NCI-H82 treated with DMSO at 0.1 percent for 48 hours (cell line): ENCODE data around the gene NUCB1.
"Not testable (repeated sequence)": the region's sequence is repeated elsewhere in the genome, so short reads cannot be mapped to it uniquely, and the experiment has no call there.

Source experiments
- DNase-seq: peaks from one replicate; lab custom pipeline; 2025; ENCODE audit not compliant: unreplicated experiment; lab: John Stamatoyannopoulos, UW

Gene NUCB1

DNA sequence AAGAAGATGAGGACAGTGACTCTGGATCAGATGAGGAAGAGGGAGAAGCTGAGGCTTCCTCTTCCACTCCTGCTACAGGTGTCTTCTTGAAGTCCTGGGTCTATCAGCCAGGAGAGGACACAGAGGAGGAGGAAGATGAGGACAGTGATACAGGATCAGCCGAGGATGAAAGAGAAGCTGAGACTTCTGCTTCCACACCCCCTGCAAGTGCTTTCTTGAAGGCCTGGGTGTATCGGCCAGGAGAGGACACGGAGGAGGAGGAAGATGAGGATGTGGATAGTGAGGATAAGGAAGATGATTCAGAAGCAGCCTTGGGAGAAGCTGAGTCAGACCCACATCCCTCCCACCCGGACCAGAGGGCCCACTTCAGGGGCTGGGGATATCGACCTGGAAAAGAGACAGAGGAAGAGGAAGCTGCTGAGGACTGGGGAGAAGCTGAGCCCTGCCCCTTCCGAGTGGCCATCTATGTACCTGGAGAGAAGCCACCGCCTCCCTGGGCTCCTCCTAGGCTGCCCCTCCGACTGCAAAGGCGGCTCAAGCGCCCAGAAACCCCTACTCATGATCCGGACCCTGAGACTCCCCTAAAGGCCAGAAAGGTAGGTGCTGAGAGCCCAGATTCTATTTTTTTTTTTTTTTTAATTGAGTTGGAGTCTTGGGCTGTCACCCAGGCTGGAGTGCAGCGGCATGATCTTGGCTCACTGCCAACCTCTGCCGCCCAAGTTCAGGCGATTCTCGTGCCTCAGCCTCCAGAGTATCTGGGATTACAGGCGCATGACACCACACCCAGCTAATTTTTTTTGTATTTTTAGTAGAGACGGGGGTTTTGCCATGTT, 25.6 kb upstream of the NUCB1 start:
- no peak for DNase-seq

DNA sequence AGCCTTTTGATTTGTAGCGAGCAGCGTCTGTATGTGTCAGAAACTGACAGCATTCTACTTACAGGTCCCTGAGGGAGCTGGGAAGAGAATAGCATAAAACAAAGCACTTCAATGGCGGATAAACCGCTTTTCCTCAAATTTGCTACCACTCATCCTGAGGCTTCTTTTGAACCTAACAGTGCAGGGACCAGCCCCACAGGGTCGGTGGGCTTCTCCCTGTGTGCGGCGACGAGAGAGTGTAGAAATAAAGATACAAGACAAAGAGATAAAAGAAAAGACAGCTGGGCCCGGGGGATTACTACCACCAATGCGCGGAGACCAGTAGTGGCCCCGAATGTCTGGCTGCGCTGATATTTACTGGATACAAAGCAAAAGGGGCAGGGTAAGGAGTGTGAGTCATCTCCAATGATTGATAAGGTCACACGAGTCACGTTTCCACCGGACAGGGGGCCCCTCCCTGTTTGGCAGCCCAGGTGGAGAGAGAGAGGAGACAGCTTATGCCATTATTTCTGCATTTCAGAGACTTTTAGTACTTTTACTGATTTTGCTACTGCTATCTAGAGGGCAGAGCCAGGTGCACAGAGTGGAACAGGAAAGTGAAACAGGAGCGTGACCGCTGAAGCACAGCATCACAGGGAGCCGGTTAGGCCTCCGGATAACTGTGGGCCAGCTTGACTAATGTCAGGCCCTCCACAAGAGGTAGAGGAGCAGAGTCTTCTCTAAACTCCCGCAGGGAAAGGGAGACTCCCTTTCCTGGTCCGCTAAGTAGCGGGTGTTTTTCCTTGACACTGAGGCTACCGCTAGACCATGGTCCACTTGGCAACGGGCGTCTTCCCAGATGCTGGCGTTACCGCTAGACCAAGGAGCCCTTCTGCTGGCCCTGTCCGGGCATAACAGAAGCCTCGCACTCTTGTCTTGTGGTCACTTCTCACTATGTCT, 23.8 kb upstream of the NUCB1 start:
- peak; percentile 15 for DNase-seq

GRCh38 chr19:48877855-48878195, 22.3 kb upstream of the NUCB1 start:
- DNase-seq = no peak

DNA sequence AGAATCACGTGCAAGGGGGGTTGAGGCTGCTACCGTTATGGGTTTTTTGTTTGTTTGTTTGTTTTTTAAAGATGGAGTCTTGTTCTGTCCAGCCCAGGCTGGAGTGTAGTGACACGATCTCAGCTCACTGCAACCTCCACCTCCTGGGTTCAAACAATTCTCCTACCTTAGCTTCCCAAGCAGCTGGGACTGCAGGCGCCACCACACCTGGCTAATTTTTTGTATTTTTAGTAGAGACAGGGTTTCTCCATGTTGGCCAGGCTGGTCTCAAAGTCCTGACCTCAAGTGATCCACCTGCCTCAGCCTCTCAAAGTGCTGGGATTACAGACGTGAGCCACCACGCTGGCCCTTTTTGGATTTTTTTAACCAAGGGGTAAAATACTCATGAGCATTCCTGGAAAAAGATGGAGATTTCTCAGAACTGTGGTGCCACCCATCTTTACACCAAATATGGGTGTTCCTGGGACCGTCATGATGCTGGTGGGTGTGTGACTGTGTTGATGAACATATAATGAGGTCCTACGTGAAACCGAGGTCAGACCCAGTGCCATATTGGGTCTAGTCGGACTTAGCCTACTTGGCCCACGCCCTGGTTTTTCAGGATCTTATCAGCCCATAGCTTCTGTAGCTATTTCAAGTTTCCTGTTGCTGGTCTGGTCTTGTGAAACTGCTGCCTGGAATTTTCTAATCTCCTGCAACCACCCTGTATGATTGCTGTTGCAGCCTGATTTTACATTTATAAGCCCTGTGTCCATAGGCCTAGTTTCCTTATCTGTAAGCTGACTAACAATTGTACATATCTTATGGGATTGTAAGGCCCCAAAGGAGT, 21.7 kb upstream of the NUCB1 start:
- no peak for DNase-seq

DNA sequence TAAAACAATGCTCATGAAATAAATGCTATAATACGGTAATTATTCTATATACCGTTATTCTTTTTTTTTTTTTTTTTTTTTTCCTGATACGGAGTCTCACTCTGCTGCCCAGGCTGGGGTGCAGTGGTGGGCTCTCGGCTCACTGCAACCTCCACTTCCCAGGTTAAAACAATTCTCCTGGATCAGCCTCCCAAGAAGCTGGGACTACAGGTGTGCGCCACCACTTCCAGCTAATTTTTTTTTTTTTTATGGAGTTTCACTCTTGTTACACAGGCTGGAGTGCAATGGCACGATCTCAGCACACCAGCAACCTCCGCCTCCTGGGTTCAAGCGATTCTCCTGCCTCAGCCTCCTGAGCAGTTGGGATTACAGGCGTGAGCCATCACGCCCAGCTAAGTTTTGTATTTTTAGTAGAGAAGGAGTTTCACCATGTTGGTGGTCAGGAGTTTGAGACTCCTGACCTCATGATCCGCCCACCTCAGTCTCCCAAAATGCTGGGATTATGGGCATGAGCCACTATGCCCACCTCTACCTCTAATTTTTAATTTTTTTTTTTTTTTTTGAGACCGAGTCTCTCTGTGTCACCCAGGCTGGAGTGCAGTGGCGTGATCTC, 21.0 kb upstream of the NUCB1 start:
- no peak for DNase-seq

GRCh38 chr19:48879696-48880095, 20.4 kb upstream of the NUCB1 start:
- peak; percentile 39 for DNase-seq

- DNase-seq = peak; percentile 48
These were observed 18.1 kb upstream of the NUCB1 start for GRCh38 chr19:48881741-48882657.

DNA sequence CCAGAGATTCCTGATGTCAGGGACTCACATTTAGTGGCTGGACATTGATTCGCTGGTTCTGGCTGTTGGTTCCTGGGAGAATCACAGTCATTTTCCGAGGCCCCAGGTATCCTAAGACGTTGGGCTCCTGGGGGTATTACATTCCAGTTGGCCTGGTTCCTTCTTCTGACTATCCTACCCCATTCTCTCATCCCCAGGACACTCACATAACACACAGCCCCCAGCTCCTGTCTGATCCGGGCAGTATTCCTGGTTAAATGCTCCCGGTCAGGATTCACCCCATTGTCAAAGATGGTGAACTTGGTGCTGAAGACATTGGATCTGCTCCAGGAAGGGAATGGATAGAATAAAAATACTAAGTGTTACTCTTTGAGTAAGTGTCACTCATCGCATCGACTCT, 16.4 kb upstream of the NUCB1 start:
- DNase-seq = no peak

DNA sequence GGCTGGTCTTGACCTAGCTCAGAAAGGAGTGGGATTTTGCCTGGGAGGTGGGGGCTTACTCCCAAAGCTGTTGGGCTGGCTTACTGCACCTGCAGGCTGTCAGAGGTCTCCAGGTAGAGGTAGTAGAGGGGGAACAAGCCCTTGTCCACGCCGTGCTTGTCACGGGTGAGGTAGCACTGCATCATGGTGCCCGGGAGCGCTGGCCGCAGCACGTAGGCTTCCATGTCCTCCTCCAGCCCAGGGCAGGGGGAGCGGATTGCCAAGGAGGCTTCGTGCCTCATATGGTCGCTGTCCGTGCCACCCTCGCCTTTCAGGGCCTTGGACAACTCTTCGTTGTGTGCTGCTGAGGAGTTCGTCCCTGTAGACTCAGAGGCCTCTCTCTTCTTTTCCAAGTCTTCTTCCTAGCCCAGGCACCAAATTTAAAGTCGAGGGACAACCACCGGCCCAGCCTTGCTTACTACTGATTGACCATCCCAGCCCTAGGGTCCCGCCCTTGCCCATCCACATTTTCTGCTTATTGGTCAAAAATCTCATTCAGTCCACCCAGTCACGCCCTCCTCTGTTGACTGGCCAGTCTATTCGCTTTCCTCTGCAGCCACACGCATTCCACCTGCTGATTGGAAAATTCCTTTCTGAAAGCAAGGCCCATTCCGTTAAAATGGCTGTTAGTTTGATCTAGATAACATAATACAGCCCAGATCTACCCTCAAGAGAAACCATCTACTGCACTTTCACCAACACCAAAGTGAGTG, 12.1 kb upstream of the NUCB1 start:
- DNase-seq = no peak

- not testable (repeated sequence) for DNase-seq
These were observed 10.6 kb upstream of the NUCB1 start for GRCh38 chr19:48889496-48889895.

DNA sequence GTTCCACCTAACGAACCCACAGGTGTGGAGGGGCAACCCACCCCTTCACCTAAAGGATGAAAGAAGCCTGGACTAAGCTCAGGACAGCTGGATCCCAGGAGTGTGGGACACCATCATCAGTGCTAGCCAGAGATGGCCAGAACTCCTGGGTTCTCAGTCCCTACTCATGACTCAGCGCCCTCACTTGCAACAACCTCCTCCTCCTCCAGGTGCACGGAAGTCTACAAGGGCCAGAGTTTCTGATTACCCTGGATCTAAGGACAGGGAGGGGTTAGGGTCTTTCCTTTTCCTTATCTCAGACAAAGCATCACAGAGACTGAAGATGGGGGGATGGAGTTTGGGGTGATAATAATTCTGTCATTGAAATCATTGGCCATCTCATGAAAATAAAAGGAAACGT, 9.6 kb upstream of the NUCB1 start:
- no peak for DNase-seq

DNA sequence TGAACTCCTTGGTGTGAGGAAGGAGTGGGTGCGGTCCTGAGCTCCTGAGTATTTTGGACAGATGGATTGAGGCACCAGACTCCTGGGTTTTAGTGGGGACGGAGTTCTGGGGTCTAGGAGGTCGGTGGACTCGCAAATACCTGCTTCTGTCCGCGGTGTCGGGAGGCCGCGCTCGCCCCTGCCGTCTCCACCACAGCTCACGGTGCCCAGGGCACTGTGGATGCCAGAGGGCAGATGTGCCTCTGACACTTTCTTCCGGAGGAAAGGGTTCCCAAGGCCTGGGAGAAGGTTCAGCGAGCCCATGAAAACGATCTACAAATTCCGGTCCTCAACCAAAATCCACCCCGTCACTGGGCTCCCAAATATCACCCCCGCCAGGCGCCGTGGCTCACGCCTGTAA, 4.9 kb upstream of the NUCB1 start:
- no peak for DNase-seq

- no peak for DNase-seq
These were observed 3.9 kb upstream of the NUCB1 start for GRCh38 chr19:48896191-48896720.

DNA sequence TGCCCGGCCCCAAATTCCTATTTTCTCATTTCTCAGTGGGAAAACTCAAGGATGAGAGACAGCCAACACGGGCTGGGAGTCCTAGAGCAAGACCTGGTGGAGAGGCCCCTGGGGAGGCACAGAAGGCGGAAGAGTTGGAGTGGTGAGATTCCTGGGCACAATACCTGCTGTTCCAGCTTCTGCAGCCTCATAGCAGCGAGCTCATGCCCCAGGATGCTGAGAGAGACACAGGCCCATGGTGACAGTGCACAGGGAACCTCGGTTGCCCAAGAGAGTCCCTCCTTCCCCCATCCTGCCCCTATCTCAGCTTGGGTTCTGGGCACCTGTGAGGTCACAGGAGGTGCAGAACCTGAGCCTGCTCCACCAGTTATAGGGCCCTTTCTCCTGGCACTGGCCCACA, 2.9 kb upstream of the NUCB1 start:
- no peak for DNase-seq

DNA sequence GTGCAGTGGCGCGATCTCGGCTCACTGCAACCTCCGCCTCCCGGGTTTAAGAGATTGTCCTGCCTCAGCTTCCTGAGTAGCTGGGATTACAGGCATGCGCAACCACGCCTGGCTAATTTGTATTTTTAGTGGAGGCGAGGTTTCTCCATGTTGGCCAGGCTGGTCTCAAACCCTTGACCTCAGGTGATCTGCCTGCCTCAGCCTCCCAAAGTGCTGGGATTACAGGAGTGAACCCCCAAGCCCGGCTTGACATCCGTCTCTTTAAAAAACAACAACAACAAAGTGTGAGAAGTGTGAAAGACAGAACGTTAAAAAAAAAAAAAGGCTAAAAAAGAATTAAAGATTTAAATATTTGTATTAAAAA, 744 bp upstream of the NUCB1 start:
- DNase-seq = not testable (repeated sequence)

DNA sequence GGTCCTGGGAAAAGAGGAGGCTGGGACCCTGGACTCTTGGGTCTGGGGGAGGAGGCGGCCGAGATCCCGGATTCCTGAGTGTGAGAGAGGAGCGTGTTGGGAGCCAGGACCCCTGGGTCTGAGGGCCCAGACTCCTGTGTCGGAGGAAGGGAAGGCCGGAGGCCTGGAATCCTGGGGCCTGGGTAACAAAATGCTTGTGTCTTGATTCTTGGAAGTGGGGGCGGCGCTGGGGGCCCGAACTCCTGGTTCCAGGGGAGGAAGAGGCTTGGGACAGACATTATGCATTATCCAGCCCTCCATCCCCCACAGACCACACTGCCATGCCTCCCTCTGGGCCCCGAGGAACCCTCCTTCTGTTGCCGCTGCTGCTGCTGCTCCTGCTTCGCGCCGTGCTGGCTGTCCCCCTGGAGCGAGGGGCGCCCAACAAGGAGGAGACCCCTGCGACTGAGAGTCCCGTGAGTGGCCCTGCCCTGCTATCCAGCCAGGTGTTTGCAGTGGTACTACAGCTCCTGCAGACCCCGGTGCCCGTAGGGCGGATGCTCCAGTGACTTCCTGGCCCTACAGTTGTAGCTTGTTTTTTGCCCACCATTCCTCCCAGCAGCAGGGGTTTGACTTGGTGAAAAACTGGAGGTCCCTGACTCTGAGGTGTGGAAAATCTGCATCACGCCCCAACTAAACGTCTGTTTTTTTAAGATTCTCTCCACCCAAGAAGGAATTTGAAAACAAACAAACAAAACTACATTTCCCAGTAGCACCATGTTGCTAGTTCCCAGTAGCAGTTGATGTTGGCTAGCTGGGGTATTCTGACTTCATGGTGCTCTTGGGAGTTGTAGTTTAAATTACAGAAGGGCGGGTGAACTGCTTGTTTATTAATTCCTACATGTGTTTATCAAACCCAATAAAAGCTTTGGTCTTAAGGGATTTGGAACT, 630 bp downstream of the NUCB1 start:
- no peak for DNase-seq

DNA sequence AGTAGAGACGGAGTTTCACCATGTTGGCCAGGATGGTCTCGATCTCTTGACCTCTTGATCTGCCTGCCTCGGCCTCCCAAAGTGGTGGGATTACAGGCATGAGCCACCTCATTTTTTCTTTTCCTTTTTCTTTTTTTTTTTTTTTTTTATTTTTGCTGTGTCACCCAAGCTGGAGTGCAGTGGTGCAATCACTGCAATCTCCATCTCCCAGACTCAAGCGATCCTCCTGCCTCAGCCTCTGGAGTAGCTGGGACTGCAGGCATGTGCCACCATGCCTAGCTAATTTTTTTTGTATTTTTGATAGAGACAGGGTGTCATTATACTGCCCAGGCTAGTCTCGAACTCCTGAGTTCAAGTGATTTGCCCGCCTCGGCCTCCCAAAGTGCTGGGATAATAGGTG, 2.2 kb downstream of the NUCB1 start:
- DNase-seq = not testable (repeated sequence)

GRCh38 chr19:48903788-48904187, 3.7 kb downstream of the NUCB1 start:
- not testable (repeated sequence) for DNase-seq
